Skeletal muscle cell (primary cell): ENCODE results near the gene SH3TC1.

Experiments
- DNase-seq: peaks from one replicate; pipeline ENCODE4 v3.0.0-alpha.2; 2010; ENCODE audit warnings: low read depth
- H3K4me3 ChIP-seq: 2 replicates; pipeline ENCODE4 v1.5.1; 2011; ENCODE audit warnings: low read depth, mild to moderate bottlenecking, control low read depth, low read length, moderate library complexity

SH3TC1 gene

GRCh38 chr4:8289956-8290700 is 91.0 kb downstream of the SH3TC1 start:
- H3K4me3 ChIP-seq, result no peak overlapping the region
- no peak for DNase-seq

- no peak for DNase-seq
- no peak overlapping the region for H3K4me3 ChIP-seq
These were observed 91.5 kb downstream of the SH3TC1 start for GRCh38 chr4:8290701-8290970.
